Activated CD4-positive, alpha-beta T cell treated with anti-CD3 and anti-CD28 coated beads for 48 hours (primary cell): Measurements from ENCODE around the gene UBE2G1.
"Not testable (repeated sequence)": the region's sequence is repeated elsewhere in the genome, so short reads cannot be mapped to it uniquely, and the experiment has no call there.

Source experiments
- DNase-seq: peaks from one replicate; pipeline ENCODE4 v3.0.0-alpha.2; 2020

Gene UBE2G1

GRCh38 chr17:4375039-4375748 is 8.7 kb upstream of the UBE2G1 start:
- peak; percentile 81 for DNase-seq

GRCh38 chr17:4369557-4370230 is 3.2 kb upstream of the UBE2G1 start:
- DNase-seq = no peak

GRCh38 chr17:4368341-4368740 is 1.9 kb upstream of the UBE2G1 start:
- no peak for DNase-seq

- DNase-seq = not testable (repeated sequence)
These were observed 702 bp upstream of the UBE2G1 start for GRCh38 chr17:4367177-4367576.

- DNase-seq = peak; percentile 52
These were observed 698 bp downstream of the UBE2G1 start for GRCh38 chr17:4365628-4366326.

- DNase-seq = peak; percentile 92
These were observed 1.3 kb downstream of the UBE2G1 start for GRCh38 chr17:4365103-4365627.

GRCh38 chr17:4364622-4365041 is 1.8 kb downstream of the UBE2G1 start:
- no peak for DNase-seq

GRCh38 chr17:4362141-4362540 is 4.3 kb downstream of the UBE2G1 start:
- DNase-seq = no peak

- no peak for DNase-seq
These were observed 8.3 kb downstream of the UBE2G1 start for GRCh38 chr17:4358154-4358553.

GRCh38 chr17:4357671-4358070 is 8.8 kb downstream of the UBE2G1 start:
- no peak for DNase-seq

- no peak for DNase-seq
These were observed 9.3 kb downstream of the UBE2G1 start for GRCh38 chr17:4357030-4357628.

- no peak for DNase-seq
These were observed 11.5 kb downstream of the UBE2G1 start for GRCh38 chr17:4354862-4355514.

- no peak for DNase-seq
These were observed 12.3 kb downstream of the UBE2G1 start for GRCh38 chr17:4354206-4354605.

GRCh38 chr17:4350214-4350613 is 16.3 kb downstream of the UBE2G1 start:
- DNase-seq = not testable (repeated sequence)

GRCh38 chr17:4345581-4346252 is 20.8 kb downstream of the UBE2G1 start:
- DNase-seq = no peak

GRCh38 chr17:4344926-4345325 is 21.5 kb downstream of the UBE2G1 start:
- DNase-seq = no peak

- DNase-seq = no peak
These were observed 23.9 kb downstream of the UBE2G1 start for GRCh38 chr17:4342535-4342934.

- DNase-seq = no peak
These were observed 24.9 kb downstream of the UBE2G1 start for GRCh38 chr17:4341616-4341977.

- no peak for DNase-seq
These were observed 25.4 kb downstream of the UBE2G1 start for GRCh38 chr17:4340914-4341615.

GRCh38 chr17:4334776-4335584 is 31.5 kb downstream of the UBE2G1 start:
- no peak for DNase-seq

- no peak for DNase-seq
These were observed 32.1 kb downstream of the UBE2G1 start for GRCh38 chr17:4334332-4334731.
